HG03280 (cell line): ENCODE data around the gene GYG1.
"Not testable (repeated sequence)": the region's sequence is repeated elsewhere in the genome, so short reads cannot be mapped to it uniquely, and the experiment has no call there.

ENCODE experiments used
- ATAC-seq: cut with Tn5 transposase; IDR thresholded peaks from one replicate; pipeline ENCODE4 v1.9.1; 2021; ENCODE audit warnings: mild to moderate bottlenecking, moderate library complexity; ENCODE audit not compliant: unreplicated experiment

Gene GYG1

GRCh38 chr3:148981273-148981672, 10.1 kb upstream of the GYG1 start:
- no peak for ATAC-seq

- not testable (repeated sequence) for ATAC-seq
These were observed 3.8 kb upstream of the GYG1 start for GRCh38 chr3:148987551-148987950.

GRCh38 chr3:148990236-148990635, 1.1 kb upstream of the GYG1 start:
- ATAC-seq, result no peak

- peak; percentile 30 for ATAC-seq
These were observed 791 bp downstream of the GYG1 start for GRCh38 chr3:148992027-148992634.

GRCh38 chr3:148992635-148993255, 1.4 kb downstream of the GYG1 start:
- ATAC-seq, result no peak

- ATAC-seq, result no peak
These were observed 6.3 kb downstream of the GYG1 start for GRCh38 chr3:148997623-148998022.

- no peak for ATAC-seq
These were observed 7.0 kb downstream of the GYG1 start for GRCh38 chr3:148998297-148998696.

GRCh38 chr3:148998715-148999423, 7.5 kb downstream of the GYG1 start:
- ATAC-seq, result no peak

GRCh38 chr3:148999806-149000205, 8.5 kb downstream of the GYG1 start:
- ATAC-seq, result no peak

GRCh38 chr3:149000206-149000745, 8.9 kb downstream of the GYG1 start:
- ATAC-seq, result no peak

GRCh38 chr3:149001727-149002126, 10.4 kb downstream of the GYG1 start:
- ATAC-seq, result no peak

GRCh38 chr3:149003653-149004305, 12.4 kb downstream of the GYG1 start:
- ATAC-seq, result peak; percentile 84

- no peak for ATAC-seq
These were observed 13.3 kb downstream of the GYG1 start for GRCh38 chr3:149004622-149005021.

- ATAC-seq, result no peak
These were observed 14.1 kb downstream of the GYG1 start for GRCh38 chr3:149005416-149005815.

GRCh38 chr3:149007567-149008257, 16.4 kb downstream of the GYG1 start:
- no peak for ATAC-seq

- peak; percentile 67 for ATAC-seq
These were observed 18.4 kb downstream of the GYG1 start for GRCh38 chr3:149009732-149010131.

GRCh38 chr3:149010504-149010951, 19.2 kb downstream of the GYG1 start:
- no peak for ATAC-seq

GRCh38 chr3:149010966-149011365, 19.6 kb downstream of the GYG1 start:
- no peak for ATAC-seq

- no peak for ATAC-seq
These were observed 20.3 kb downstream of the GYG1 start for GRCh38 chr3:149011676-149012075.

- ATAC-seq, result no peak
These were observed 22.4 kb downstream of the GYG1 start for GRCh38 chr3:149013726-149014125.

GRCh38 chr3:149015393-149015792, 24.1 kb downstream of the GYG1 start:
- no peak for ATAC-seq
